Measurements from ENCODE around the gene CDHR3. TPM values are rescaled to one million over a fixed set of nuclear protein-coding genes. Genes with fewer than 3 reads are reported as not detected.

CDHR3 gene
- total RNA-seq, 1 experiment from 2014 or later = not detected

GRCh38 chr7:106080300-106080987 is 117.4 kb downstream of the CDHR3 start:
- H3K27ac ChIP-seq (ENCODE audit: low read length) = peak overlapping the region; percentile 99
- H3K4me1 ChIP-seq (ENCODE audit: low read length) = peaks cover 94% of the 10 kb centered on the region
- H3K4me3 ChIP-seq (ENCODE audit: low read length) = no peak overlapping the region
- peak overlapping the region; percentile 32; the same call in 1 of the 2 replicates for H3K9ac ChIP-seq (ENCODE audit: low read length)
- no peaks in the 10 kb centered on the region for H3K79me2 ChIP-seq (ENCODE audit: low read length)
- DNase-seq = peak; percentile 63
- H3K9me3 ChIP-seq (ENCODE audit: low read length) = no peaks in the 10 kb centered on the region
- no peak overlapping the region for H2AFZ ChIP-seq (ENCODE audit: low read length)
- no peaks in the 10 kb centered on the region for H4K20me1 ChIP-seq (ENCODE audit: insufficient read depth, low read depth, low read length)
- H3K9me2 ChIP-seq (replicated peaks; ENCODE audit: insufficient read depth, low read length) = no peaks in the 10 kb centered on the region
- no peaks in the 10 kb centered on the region for H3K27me3 ChIP-seq (ENCODE audit: low read length)
- H3K4me2 ChIP-seq (ENCODE audit: low read depth, low read length, poor library complexity, severe bottlenecking) = no peak overlapping the region
- H3K36me3 ChIP-seq (ENCODE audit: insufficient read depth, low read length) = peaks cover 2% of the 10 kb centered on the region; the same call in 1 of the 2 replicates

- H3K9me2 ChIP-seq (replicated peaks; ENCODE audit: insufficient read depth, low read length) = no peaks in the 10 kb centered on the region
- no peaks in the 10 kb centered on the region; the same call in 1 of the 2 replicates for H3K79me2 ChIP-seq (ENCODE audit: low read length)
- peaks cover 94% of the 10 kb centered on the region for H3K4me1 ChIP-seq (ENCODE audit: low read length)
- H3K27me3 ChIP-seq (ENCODE audit: low read length) = no peaks in the 10 kb centered on the region
- H3K4me3 ChIP-seq (ENCODE audit: low read length) = no peak overlapping the region
- 0 out of 2 replicates have a peak overlapping the region, but pooled peaks have one; percentile 13 for H3K9ac ChIP-seq (ENCODE audit: low read length)
- no peaks in the 10 kb centered on the region for H3K9me3 ChIP-seq (ENCODE audit: low read length)
- H3K36me3 ChIP-seq (ENCODE audit: insufficient read depth, low read length) = peaks cover 8% of the 10 kb centered on the region; the same call in 1 of the 2 replicates
- H4K20me1 ChIP-seq (ENCODE audit: insufficient read depth, low read depth, low read length) = no peaks in the 10 kb centered on the region
- H3K4me2 ChIP-seq (ENCODE audit: low read depth, low read length, poor library complexity, severe bottlenecking) = no peak overlapping the region
- no peak overlapping the region for H2AFZ ChIP-seq (ENCODE audit: low read length)
- no peak for DNase-seq
- peak overlapping the region; percentile 99 for H3K27ac ChIP-seq (ENCODE audit: low read length)
Observed at GRCh38 chr7:106082087-106082854, 119.2 kb downstream of the CDHR3 start.

Other genes with a start within 250 kb of the CDHR3 start
- not detected in 2 replicates for gene ATXN7L1, start 86.7 kb upstream of the CDHR3 start, total RNA-seq (2014; rRNA removed; shearing (Covaris generic); ENCODE audit: low replicate concordance)
- 88.9 and 251 TPM in 2 replicates for gene SYPL1, start 149.0 kb downstream of the CDHR3 start, total RNA-seq (2014; rRNA removed; shearing (Covaris generic); ENCODE audit: low replicate concordance)

Measured in Karpas-422 (cell line).